Measurements from ENCODE around the gene CHD9NB.

- no peak for TF ChIP-seq EP300 (IDR thresholded peaks at IDR 0.05; ENCODE audit: borderline replicate concordance in 1 of 2, low read depth in 1 of 2, low read length in 1 of 2)
- TF ChIP-seq CTCF (IDR thresholded peaks at IDR 0.05), result no peak
- TF ChIP-seq REST (IDR thresholded peaks at IDR 0.05; ENCODE audit: low read depth, low read length), result no peak
- no peak for TF ChIP-seq SIN3A (IDR thresholded peaks at IDR 0.05; ENCODE audit: borderline replicate concordance, low read depth, low read length)
- TF ChIP-seq FOXJ3 (CRISPR knock-in tag; IDR thresholded peaks at IDR 0.05), result no peak
- TF ChIP-seq SMC3 (IDR thresholded peaks at IDR 0.05; ENCODE audit: low read depth, low read length), result no peak
- no peak for TF ChIP-seq RAD21 (IDR thresholded peaks at IDR 0.05; ENCODE audit: low read length)
- TF ChIP-seq ZBTB33 (IDR thresholded peaks at IDR 0.05; ENCODE audit: borderline replicate concordance, low read depth), result no peak
- TF ChIP-seq TEAD4 (IDR thresholded peaks at IDR 0.05; ENCODE audit: borderline replicate concordance, insufficient read depth), result no peak
- TF ChIP-seq MAX (IDR thresholded peaks at IDR 0.05; ENCODE audit: low read depth), result no peak
These were observed 18.4 kb downstream of the CHD9NB start for GRCh38 chr16:53034306-53034705.
